Mucosa of rectum (tissue), 2 donors: ENCODE measurements around the gene ADCY9.
A peak's percentile ranks its signal among the peaks of the same experiment; 100 is the strongest.
"Not testable (repeated sequence)": the region's sequence is repeated elsewhere in the genome, so short reads cannot be mapped to it uniquely, and the experiment has no call there.

Source experiments
- H3K27ac ChIP-seq, 2 donors: one replicate each; pipeline ENCODE4 v1.7.0; 2013; ENCODE audit warnings: inconsistent platforms in 2 of 2, low read depth in 2 of 2, low read length in 2 of 2
- H3K27me3 ChIP-seq, 2 donors: one replicate each; pipeline ENCODE4 v1.7.0; 2013; ENCODE audit warnings: low read length in 2 of 2; ENCODE audit not compliant: control insufficient read depth in 2 of 2, insufficient read depth in 2 of 2
- H3K36me3 ChIP-seq, 2 donors: one replicate each; pipeline ENCODE4 v1.7.0; 2013; ENCODE audit warnings: low read length in 2 of 2; ENCODE audit not compliant: control insufficient read depth in 2 of 2, insufficient read depth in 2 of 2
- H3K4me1 ChIP-seq, 2 donors: one replicate each; pipeline ENCODE4 v1.7.0; 2013; ENCODE audit warnings: low read length in 2 of 2, mild to moderate bottlenecking in 1 of 2; ENCODE audit not compliant: control insufficient read depth in 2 of 2, insufficient read depth in 2 of 2
- H3K4me3 ChIP-seq, 2 donors: one replicate each; pipeline ENCODE4 v1.7.0; 2013; ENCODE audit warnings: low read length in 2 of 2
- H3K9ac ChIP-seq, 2 donors: one replicate each; pipeline ENCODE4 v1.7.0; 2013; ENCODE audit warnings: low read length in 2 of 2, low read depth in 1 of 2, mild to moderate bottlenecking in 1 of 2
- H3K9me3 ChIP-seq, 2 donors: one replicate each; pipeline ENCODE4 v1.7.0; 2013; ENCODE audit warnings: low read length in 2 of 2; ENCODE audit not compliant: control insufficient read depth in 2 of 2
- donor health status: healthy.
- donor health status: Normal muscosa, but diverticular disease.

Gene ADCY9

GRCh38 chr16:4056161-4057105 is 59.8 kb downstream of the ADCY9 start:
- H3K4me3 ChIP-seq: no peak overlapping the region
- peaks cover 12 to 15% of the 10 kb centered on the region in 2 donors for H3K4me1 ChIP-seq
- H3K27ac ChIP-seq: no peak overlapping the region
- H3K36me3 ChIP-seq: no peaks in the 10 kb centered on the region
- H3K27me3 ChIP-seq: no peaks in the 10 kb centered on the region
- no peak overlapping the region for H3K9ac ChIP-seq
- H3K9me3 ChIP-seq: no peaks in the 10 kb centered on the region

DNA sequence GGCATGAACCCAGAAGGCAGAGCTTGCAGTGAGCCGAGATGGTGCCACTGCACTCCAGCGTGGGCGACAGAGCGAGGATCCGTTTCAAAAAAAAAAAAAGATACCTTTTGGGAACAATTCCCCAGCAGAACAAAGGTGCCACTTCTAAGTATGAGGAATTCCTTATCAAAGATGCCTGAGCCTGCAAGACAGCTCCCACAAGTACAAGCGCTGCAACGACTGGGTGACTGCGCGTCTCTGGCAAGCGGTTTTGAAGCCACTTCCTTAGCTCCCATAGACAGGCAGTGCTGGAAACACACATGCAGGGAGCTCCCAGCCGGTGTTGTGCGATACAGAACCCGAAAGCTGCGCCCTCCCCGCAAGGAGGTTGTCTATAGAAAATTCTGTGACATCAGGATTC is 60.5 kb downstream of the ADCY9 start:
- Histone ChIP-seq H3K9me3 (no peaks in the 10 kb centered on the region), H3K4me3 (no peak overlapping the region), H3K4me1 (peaks cover 12 to 15% of the 10 kb centered on the region in 2 donors), H3K9ac (no peak overlapping the region), H3K36me3 (no peaks in the 10 kb centered on the region), H3K27ac (no peak overlapping the region), H3K27me3 (no peaks in the 10 kb centered on the region)

GRCh38 chr16:4053301-4053845 is 62.9 kb downstream of the ADCY9 start:
- Histone ChIP-seq H3K4me3 (peak overlapping the region; percentile 3 to 49), H3K9me3 (no peaks in the 10 kb centered on the region), H3K36me3 (no peaks in the 10 kb centered on the region), H3K9ac (no peak overlapping the region), H3K4me1 (peaks cover 12 to 15% of the 10 kb centered on the region in 2 donors), H3K27ac (peak overlapping the region; percentile 43 to 44), H3K27me3 (no peaks in the 10 kb centered on the region)

- H3K4me1 ChIP-seq: peaks cover 12 to 15% of the 10 kb centered on the region in 2 donors
- H3K4me3 ChIP-seq: peak overlapping the region in 1 of 2 donors; percentile 49
- no peak overlapping the region for H3K9ac ChIP-seq
- peak overlapping the region; percentile 43 to 44 for H3K27ac ChIP-seq
- no peaks in the 10 kb centered on the region for H3K36me3 ChIP-seq
- no peaks in the 10 kb centered on the region for H3K9me3 ChIP-seq
- H3K27me3 ChIP-seq: no peaks in the 10 kb centered on the region
Observed at GRCh38 chr16:4052801-4053293, 63.4 kb downstream of the ADCY9 start.

- no peak overlapping the region for H3K27ac ChIP-seq
- H3K4me1 ChIP-seq: peaks cover 12 to 15% of the 10 kb centered on the region in 2 donors
- H3K36me3 ChIP-seq: no peaks in the 10 kb centered on the region
- H3K27me3 ChIP-seq: no peaks in the 10 kb centered on the region
- H3K4me3 ChIP-seq: no peak overlapping the region
- no peak overlapping the region for H3K9ac ChIP-seq
- H3K9me3 ChIP-seq: no peaks in the 10 kb centered on the region
Observed at GRCh38 chr16:4052096-4052495, 64.1 kb downstream of the ADCY9 start.

- H3K4me1 ChIP-seq: peaks cover 12 to 14% of the 10 kb centered on the region in 2 donors
- H3K27me3 ChIP-seq: no peaks in the 10 kb centered on the region
- no peak overlapping the region for H3K4me3 ChIP-seq
- no peak overlapping the region for H3K9ac ChIP-seq
- H3K9me3 ChIP-seq: no peaks in the 10 kb centered on the region
- H3K27ac ChIP-seq: no peak overlapping the region
- no peaks in the 10 kb centered on the region for H3K36me3 ChIP-seq
Observed at GRCh38 chr16:4051591-4051990, 64.7 kb downstream of the ADCY9 start.

- peaks cover 12 to 19% of the 10 kb centered on the region in 2 donors for H3K4me1 ChIP-seq
Observed at GRCh38 chr16:4049031-4049430, 67.2 kb downstream of the ADCY9 start.

GRCh38 chr16:4048481-4048880 is 67.8 kb downstream of the ADCY9 start:
- H3K27ac ChIP-seq: no peak overlapping the region

More at GRCh38 chr16:4049031-4049430, 67.2 kb downstream of the ADCY9 start:
- Histone ChIP-seq H3K4me3 (no peak overlapping the region), H3K9ac (no peak overlapping the region), H3K36me3 (no peaks in the 10 kb centered on the region), H3K9me3 (no peaks in the 10 kb centered on the region), H3K27ac (no peak overlapping the region), H3K27me3 (no peaks in the 10 kb centered on the region)

DNA sequence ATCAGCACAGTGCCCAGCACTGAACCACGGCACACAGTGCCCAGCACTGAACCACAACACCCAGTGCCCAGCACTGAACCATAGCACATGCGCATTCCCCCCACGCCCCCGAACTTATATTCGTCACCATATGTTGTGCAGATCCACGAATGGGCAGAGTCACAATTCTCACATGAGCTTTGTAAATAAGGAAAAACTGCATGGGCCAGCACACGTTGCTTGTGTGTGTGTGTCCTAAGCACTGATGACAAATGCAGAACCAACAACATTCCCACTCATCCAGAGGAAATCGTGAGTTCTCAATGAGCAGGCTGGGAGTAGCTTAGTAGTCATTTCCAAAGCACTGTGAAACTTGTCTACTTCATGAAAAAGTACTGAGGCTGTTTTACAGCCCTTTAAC is 70.0 kb downstream of the ADCY9 start:
- Histone ChIP-seq H3K4me3 (no peak overlapping the region), H3K9ac (no peak overlapping the region), H3K9me3 (no peaks in the 10 kb centered on the region), H3K4me1 (peaks cover 2 to 7% of the 10 kb centered on the region in 2 donors), H3K36me3 (no peaks in the 10 kb centered on the region), H3K27ac (no peak overlapping the region), H3K27me3 (no peaks in the 10 kb centered on the region)

More at GRCh38 chr16:4048481-4048880, 67.8 kb downstream of the ADCY9 start:
- H3K4me1 ChIP-seq: peaks cover 10 to 17% of the 10 kb centered on the region in 2 donors
- H3K9me3 ChIP-seq: no peaks in the 10 kb centered on the region
- no peak overlapping the region for H3K9ac ChIP-seq
- H3K27me3 ChIP-seq: no peaks in the 10 kb centered on the region
- H3K36me3 ChIP-seq: no peaks in the 10 kb centered on the region
- no peak overlapping the region for H3K4me3 ChIP-seq

- not testable (repeated sequence) for H3K27me3 ChIP-seq, H3K36me3 ChIP-seq, H3K9ac ChIP-seq, H3K4me1 ChIP-seq, H3K27ac ChIP-seq, H3K9me3 ChIP-seq, H3K4me3 ChIP-seq
Observed at GRCh38 chr16:4045561-4045960, 70.7 kb downstream of the ADCY9 start.
